Pons (tissue), 1 donor: ENCODE measurements around the gene HOXC5.

Source experiments
- DNase-seq: peaks from one replicate; pipeline ENCODE4 v3.0.0-alpha.2; 2016; ENCODE audit warnings: low spot score

HOXC5 gene

DNA sequence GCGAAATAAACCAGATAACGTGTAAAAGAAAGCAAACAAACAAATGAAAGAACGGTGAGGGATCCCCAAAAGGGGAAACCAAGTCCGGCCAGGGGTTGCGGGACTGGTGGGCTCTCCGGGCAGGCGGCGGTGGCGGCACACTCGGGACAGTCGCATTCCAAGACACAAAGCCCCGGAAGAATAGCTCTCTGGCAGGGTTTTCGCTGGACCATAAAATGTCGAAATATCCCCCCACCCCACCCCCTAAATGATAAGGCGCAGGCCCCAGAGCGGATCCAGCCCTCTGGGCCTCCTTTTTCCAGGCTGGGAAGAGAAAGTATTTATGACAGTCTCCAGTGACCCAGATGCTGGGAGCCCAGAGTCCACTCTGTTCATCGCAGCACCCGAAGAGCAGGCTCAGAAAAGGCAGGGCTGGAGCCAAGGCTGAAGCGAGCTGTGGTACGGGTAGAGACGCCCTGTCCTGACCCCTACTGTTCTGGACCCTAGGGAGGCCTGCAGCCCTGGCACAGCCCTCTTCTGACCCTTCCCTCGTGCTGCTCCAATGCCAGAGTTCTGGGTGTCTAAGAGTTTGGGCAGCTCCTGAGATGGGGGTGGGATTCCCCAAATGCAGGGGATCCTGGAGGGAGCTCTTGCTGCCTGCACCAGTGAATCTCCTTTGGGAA lies 26.2 kb upstream of the HOXC5 start:
- DNase-seq = no peak

DNA sequence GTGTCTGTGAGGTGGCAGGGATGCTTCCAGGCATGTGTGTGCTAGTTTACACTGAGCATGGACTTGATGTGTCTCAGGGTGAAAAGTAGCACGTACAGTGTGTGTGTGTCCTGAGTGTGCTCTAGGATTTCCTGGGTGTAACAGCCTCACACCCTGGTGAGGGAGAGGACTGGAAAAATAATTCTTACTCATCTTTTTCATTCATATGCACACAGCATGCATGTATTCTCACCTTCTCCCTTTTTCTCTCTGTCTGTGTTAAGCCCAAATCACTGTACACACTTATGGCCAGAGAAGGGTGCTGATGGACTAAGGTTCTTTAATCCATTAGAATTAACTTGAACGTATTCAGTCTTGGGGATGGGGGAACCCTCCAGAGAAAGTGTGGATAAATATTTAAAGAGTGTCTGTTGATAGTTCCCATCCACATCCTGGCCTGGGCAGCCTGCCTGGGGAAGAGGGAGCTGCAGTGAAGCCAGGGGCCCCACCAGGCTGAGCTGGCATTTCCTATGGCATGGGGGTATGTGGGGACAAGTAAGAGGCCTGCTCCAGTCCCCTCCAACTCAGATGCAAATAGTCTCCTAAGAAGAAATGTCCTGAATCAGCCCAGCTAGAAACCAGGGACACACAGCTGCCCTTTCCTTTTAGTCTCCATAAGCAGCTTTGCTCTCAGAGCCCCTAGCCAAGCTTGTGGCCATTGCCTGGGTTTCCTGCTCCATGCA lies 25.2 kb upstream of the HOXC5 start:
- DNase-seq = no peak

DNA sequence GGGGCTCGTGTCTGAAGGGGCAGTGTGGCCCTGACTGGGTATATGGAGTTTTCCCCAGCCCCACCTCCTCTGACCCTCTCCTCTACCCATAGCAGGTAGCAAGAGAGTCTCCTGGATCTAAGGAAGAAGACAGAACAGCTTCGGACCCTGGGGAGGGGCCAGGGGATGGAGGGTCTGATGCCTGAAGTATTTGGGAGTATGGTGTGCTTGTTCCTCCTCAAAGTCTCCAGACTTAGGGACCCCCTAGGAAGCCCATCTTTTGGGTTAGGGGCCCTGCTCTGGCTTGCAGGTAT lies 24.6 kb upstream of the HOXC5 start:
- DNase-seq = no peak

DNA sequence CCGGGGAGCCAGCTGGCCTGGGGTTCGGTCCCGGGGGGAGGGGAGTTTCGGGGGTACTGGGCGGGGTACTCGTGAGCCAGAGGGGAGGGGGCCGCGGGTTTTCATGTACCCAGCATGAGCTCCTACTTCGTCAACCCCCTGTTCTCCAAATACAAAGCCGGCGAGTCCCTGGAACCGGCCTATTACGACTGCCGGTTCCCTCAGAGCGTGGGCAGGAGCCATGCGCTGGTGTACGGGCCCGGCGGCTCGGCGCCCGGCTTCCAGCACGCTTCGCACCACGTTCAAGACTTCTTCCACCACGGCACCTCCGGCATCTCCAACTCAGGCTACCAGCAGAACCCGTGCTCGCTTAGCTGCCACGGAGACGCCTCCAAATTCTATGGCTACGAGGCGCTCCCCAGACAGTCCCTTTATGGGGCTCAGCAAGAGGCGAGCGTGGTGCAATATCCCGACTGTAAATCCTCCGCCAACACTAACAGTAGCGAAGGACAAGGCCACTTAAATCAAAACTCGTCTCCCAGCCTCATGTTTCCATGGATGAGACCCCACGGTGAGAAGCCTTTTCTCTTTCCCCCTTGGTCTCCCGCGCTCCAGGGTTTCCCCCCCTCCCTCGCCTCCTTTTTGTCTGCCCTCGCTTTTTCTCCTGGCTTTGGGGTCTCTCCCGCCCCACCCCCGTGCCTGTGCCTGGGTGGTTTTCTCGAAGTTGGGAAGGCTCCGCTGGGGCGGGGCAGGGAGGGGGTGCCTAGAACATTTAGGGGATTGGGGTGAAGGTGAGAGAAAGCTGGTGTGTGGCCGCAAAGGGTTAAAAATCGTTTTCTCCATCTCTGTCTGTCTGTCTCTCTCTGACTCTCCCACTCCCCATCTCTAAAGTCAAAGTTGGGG lies 23.4 kb upstream of the HOXC5 start:
- no peak for DNase-seq

DNA sequence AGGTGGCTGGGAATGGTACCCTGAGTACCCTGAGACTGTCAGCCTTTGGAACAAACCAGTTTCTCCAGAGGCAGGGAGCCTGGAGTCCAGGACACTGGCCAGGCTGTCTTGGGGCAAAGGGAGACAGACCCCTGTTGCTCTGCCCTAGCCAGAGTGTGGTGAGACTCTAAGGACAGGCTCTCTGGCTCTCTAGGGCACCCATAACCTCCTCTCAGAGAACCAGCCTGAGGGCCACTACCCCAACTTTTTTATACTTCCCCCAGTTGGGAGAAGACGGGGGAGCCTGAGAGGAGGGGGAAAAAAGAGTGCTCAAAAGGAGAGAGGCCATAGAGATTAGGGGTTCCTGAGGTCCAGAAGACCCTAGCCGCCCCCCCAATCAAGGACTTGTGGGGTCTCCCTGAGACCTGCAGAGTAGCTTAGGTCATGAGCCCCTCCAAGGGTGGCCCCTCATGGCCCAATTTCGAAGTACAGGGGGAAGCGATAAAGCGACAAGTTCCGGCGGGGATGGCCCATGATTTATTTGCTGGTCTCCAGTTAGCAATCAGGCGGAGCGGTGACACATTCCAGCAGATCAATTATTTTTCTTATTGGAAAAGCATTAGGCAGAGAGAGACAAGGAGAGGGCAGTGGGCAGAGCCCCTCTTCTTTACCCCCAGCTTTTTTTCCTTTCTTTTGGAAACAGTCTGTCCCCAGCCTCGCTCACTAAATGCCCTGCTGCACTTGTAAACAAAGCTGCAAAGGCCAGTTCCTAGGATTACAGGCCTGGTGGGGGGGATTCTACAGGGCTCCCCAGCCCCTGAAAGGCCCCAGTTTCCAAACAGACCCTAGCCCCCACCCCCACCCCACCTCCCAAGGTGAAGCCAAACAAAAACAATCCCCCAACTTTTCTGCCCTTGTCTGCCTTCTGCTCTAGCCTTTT lies 22.5 kb upstream of the HOXC5 start:
- DNase-seq = no peak

DNA sequence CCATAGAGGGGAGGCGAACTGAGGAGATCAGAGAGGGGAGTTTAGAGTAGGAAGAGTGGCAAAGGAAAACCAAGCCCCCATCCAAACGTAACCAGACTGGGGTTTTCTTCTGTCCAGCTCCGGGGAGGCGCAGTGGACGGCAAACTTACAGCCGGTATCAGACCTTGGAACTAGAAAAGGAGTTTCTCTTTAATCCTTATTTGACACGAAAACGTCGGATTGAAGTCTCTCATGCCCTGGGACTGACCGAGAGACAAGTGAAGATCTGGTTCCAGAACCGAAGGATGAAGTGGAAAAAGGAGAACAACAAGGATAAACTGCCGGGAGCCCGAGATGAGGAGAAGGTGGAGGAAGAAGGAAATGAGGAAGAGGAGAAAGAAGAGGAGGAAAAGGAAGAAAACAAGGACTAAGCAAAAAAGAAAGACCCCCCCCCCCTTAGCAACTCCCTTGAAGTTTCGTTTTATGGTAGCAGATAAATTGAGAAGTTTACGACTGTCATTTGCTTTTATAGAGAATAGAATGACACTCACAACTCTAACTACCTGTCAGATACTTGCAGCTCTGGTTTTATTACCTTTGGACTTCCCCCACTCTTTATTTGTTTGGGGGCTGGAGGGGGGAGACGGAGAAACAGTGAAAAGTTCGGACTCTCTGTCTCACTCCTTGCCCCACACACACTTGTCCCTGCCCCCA lies 21.7 kb upstream of the HOXC5 start:
- DNase-seq = no peak

DNA sequence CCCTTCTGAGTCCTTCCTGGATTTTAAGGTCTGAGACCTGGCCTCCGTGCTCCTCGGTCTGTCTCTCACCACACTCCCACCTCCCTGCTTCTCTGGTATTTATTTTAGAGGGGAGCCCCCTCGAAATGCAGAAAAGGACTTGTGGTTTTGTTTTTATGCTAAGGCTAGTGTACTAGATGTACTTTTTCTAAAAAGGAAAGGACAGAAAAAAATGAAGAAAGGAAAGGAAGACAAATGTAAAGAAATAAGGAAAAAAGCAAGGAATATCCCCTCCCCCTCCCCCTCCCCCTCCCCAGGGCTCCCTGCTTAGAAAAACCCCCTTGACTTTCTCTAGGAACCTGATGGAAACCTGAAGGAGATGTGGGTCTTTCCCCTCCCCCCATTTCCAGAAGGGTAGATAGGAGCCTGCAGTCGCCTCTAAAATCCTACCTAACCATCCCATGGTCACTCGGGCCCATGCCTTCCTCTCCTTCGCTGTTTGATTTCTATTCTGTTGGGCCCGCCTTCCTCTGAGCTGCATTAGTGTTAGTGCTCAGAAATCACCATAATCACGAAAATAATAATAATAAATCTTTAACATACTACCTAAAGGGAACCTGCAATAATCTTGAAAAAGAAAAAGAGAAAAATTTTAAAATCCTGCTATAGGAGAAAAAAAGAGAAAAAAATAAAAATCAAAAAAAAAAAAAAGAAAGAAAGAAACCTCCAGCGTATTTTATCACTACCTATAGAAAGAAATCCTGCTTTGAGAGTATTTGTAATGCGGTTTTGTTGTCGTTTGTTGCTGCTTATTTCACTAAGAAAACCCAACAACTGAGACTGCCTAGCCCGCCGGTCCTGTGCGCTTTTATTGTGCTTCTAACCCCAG lies 21.0 kb upstream of the HOXC5 start:
- DNase-seq = no peak

DNA sequence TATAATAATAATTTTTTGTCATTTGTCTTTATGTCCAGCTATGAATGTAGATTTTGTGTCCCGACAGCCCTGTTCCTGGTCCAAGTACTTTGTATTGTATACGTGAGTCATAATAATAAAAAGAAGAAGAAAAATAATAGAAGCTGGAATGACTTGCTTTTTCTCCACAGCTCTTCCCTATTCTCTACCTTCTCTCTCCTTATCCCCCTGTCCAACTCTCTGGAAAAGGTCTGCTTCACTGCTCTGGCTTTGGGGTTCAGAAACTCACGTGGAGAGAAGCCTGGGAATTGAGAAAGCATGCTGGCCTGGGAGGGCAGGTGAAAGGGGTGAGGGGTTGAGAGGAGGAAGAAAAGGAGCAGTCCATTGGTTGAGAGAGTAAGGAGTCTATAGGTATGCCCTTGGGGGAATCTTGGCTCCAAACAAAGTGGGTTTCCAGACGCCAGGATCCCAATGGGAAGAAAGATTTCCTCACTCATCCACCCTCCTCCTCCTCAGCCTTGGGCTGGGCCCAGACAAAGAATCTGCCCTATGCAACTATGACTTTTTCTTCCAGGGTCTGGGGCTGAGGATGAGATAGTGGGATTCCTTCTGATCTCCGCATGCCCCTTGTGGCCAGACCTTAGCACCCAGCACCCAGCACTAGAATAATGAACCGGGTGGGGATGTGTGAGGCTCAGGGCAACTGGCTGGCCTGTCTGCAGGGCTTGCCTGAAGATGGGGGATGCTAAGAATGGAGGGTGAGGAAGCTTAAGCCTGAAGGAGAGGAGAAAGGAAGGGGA lies 20.0 kb upstream of the HOXC5 start:
- no peak for DNase-seq

DNA sequence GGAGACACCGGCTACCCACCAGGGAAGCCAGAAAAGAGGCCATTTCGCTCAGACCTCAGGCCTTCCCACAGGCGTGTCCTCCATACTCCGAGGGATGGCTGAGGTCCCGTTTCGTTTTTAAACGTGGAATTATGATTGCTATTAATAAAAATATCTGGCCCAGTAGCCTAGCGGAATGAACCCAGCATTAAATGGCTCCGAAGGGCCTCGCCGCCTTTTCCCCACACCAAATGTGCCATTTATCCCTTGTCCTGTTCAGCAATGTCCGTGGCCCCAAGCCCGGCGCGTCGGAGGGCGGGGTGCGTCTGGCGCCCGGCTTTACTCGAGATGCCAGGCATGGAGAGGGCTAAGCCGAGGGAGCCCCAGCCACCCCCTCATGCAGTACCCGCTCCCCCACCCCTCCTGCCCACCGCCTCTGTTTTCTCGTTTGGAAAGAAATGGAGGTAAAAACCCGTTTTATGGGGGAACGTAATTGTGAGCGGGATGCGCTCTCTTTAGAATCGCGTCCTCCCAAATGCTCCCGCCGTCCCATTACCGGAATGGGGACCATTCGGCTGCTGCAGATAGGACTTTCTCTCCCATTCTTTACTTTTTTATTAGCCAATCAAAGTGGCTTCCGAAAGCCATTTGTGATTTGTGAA lies 18.4 kb upstream of the HOXC5 start:
- no peak for DNase-seq

DNA sequence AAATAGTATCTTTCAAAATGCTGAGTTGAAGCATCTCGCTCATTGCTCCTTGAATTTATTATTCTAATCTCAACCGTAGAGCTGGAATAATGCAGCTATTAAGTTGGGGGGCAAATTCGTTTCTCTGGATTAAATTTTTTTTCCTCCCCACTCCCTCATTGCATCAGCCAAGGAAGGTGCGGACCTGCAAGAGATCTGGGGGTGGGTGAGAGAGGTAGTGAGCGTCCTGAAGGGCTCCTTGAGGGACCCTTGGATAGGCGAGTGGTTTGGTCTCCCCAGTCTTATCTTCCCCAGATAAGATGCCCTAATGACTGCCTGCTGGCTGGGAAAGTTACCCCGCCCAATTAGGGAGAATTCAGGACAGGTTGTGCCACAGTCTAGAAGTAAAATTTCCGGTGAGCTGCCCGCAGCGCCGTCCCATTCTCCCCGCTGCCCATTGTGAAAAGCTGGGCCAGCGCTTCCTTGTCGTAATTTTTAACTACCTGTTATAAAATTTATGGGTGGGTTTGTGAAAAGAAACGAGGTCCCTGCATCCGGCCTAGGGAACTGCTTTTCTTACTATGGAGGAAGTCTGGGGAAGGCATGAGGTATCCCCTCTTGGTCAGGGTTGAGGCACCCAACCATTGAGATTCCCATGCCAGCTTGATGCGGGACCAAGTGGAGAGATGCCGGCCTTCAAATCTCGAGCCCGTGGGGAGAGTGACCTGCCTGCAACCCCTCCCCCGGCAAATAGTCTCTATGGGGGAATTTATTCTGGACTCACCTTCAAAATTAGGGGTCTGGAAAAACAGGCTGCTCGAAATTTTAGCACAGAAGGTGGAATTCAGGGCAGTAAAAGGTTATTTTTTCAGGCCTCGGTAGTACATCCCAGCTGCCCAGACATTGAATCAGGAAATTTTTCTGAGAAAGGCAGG lies 17.6 kb upstream of the HOXC5 start:
- no peak for DNase-seq

DNA sequence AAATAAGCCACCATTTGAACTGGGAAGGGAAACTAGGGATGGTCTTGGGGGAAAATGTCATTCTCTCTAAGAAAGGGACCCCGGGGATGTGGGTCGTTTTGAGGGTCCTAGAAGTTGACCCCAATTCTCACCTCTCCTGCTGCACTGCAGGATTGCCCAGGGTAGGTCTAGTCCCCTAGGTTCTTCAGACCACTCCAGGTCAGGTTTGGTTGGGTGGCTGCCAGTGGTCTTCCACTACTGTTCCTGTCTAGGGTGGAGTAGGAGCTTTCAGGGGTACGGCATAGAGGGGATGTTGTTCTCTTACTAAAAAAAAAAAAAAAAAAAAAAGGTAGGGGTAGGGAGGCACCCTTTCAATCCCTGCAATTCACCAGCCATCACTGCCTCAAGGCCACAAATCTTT lies 16.8 kb upstream of the HOXC5 start:
- DNase-seq = no peak

DNA sequence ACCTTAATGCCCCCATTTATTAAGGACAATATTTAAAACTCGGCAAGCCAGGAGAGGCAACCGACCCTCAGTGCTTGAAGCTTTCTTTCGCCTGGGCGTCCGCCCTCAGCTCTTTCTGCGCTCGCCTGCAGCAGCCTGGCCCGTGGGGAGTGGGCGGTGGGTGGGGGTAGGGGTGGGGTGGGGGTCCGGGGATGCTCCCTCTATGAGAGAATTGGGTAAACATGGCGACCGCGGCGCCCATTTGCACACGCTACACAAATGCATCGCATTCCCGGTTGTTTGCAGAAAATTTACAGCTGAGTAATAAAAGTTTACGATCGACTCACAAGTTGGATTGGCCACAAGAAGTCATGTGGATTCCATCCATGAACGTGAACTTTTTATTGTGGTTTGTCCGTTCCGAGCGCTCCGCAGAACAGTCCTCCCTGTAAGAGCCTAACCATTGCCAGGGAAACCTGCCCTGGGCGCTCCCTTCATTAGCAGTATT lies 16.3 kb upstream of the HOXC5 start:
- no peak for DNase-seq

DNA sequence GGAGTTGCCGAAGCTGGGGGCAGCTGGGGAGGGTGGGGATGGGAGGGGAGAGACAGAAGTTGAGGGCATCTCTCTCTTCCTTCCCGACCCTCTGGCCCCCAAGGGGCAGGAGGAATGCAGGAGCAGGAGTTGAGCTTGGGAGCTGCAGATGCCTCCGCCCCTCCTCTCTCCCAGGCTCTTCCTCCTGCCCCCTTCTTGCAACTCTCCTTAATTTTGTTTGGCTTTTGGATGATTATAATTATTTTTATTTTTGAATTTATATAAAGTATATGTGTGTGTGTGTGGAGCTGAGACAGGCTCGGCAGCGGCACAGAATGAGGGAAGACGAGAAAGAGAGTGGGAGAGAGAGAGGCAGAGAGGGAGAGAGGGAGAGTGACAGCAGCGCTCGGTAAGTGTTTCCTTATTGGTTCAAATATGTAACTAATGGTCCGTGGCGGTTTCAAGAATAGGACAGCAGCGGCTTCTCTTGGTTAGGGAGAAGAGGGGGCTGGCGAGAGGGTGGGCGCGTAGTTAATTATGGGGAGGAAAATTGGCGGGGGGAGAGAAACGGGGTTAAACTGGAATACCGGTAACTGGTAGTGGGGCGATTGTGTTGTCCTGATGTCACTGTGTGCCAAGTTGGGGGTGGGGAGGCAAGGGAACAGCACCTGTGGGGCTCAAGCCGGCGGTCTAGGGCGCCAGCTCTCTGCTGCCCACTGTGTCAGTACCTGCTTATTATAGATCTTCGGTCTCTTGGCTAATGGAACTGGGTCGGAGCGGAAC lies 15.6 kb upstream of the HOXC5 start:
- DNase-seq = no peak

DNA sequence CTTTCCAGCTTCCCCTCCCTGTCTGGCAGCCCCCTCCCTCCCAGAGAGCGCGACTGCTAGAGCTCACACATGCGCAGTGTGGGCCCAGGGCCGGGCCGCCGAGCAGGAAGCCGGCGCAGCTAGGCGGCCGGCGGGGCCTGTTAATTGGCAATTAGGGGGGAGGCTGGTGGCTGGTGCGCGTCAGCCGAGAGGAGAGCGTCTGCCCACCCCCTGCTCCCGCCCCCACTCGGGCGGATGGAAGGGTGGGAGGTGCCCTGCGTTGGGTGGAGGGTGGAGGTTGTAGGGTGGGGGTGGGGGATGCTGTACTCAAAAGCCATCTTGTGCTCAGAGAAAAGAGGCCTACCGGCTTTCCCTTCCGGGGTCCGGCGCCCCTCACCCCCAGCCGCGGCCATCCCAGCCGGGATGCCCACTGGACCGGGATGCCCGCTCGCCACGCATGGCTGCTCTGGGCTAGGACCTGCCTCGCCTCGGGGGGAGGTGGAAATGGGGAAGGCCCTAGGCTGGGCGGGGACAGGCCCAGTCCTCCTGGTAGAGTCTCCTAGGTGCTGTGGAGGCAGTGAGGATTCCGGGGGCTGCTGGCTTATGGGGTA lies 14.9 kb upstream of the HOXC5 start:
- DNase-seq = peak; percentile 42

DNA sequence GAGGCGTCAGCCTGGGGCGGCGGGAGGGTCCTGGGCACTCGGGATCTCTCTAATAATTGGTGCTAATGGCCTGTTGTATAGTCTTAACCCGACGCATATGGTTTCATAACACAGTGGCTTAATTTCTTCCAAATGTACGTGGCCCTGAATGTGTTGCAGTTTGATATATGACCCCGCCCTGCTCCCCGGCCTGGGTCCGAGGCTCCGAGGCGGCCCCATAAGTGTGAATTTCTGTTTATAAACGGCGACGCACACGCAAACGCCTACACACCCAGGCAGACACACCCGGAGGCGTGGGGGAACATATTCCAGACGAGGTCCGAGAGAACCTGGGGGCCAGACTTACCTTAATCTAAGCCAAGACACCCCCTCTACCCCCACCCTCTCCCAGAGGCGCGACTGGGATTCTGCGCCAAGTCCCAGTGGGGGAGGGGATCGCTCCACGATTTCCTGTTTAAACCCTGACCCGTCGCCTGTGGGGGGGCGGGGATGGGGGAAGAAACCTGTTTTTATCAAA lies 14.3 kb upstream of the HOXC5 start:
- no peak for DNase-seq

DNA sequence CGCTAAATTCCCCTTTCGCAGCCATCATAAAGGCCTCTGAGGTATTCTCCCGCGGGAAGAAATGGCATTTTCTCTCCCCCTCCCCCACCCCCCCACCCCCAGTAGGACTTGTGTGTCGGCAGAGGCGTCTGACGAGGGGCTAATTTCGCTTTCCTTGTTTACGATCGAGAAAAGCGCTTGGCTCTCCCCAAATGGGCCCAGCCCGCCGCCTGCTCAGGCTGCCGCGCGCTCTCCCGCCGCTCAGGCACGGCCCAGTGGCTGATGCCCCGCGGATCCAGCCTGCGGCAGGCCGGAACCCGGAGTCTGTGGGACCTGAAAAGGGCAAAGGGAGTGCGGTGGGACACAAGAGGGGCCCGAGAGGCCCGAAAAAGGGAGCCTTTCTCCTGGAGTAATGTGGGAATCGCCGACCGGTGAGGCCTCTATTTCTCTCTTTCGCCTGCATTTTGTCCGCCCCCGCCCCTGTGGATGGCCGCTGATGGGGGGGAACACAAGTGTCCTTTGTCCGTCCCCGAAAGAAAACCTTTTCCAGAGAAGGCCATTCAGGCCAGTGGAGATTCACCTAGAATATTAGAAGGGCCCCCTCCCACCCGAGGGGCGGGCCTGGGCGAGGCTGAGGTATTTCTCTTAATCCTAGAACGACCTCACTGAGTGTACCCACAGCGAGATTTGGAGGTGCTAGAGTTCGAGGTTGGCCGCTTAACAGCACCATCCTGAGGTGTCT lies 13.6 kb upstream of the HOXC5 start:
- DNase-seq = no peak
